ENCODE measurements around the gene KIF21A. TPM values are rescaled to one million over a fixed set of nuclear protein-coding genes. Genes with fewer than 3 reads are reported as not detected.
A peak's percentile ranks its signal among the peaks of the same experiment; 100 is the strongest.

Gene KIF21A
- total and polyA plus RNA-seq, 2 donors (not counting 1 experiment from before 2014, with no cell fraction given): 2.5 to 5.9 TPM

- Histone ChIP-seq H3K4me2 (ENCODE audit: extremely low read depth, insufficient read depth, low read length) (no peak overlapping the region), H3K27ac (ENCODE audit: insufficient read depth, low read length) (no peak overlapping the region), H3K9me3 (ENCODE audit: control insufficient read depth, insufficient read depth, low read depth, low read length) (no peaks in the 10 kb centered on the region), H3K36me3 (ENCODE audit: control insufficient read depth, insufficient read depth, low read length) (no peaks in the 10 kb centered on the region), H2AFZ (ENCODE audit: low read length) (no peak overlapping the region), H3K4me3 (replicated peaks in 1 of 4; ENCODE audit: control extremely low read depth in 1 of 4, insufficient read depth in 1 of 4, low read depth in 3 of 4, low read length in 4 of 4) (no peak overlapping the region), H3K9ac (ENCODE audit: insufficient read depth, low read length) (no peak overlapping the region), H3K79me2 (ENCODE audit: control insufficient read depth, insufficient read depth, low read length) (no peaks in the 10 kb centered on the region), H3K4me1 (ENCODE audit: control insufficient read depth, extremely low read depth, insufficient read depth, low read length) (no peaks in the 10 kb centered on the region), H3K27me3 (ENCODE audit: control insufficient read depth, insufficient read depth, low read length) (no peaks in the 10 kb centered on the region), H4K20me1 (ENCODE audit: control insufficient read depth, extremely low read depth, insufficient read depth, low read length) (no peaks in the 10 kb centered on the region)
- no peak for DNase-seq (ENCODE audit: low read depth in 2 of 2)
- TF ChIP-seq CTCF (conservative IDR thresholded peaks at IDR 0.05 in 1 of 2, IDR thresholded peaks at IDR 0.05 in 1 of 2; ENCODE audit: low read depth in 1 of 2, low read length in 2 of 2) (no peak), EZH2 (IDR thresholded peaks at IDR 0.05; ENCODE audit: low read length, missing control alignments) (no peak)
Observed at GRCh38 chr12:39404000-39404399, 38.9 kb downstream of the KIF21A start.

- Histone ChIP-seq H3K27ac (ENCODE audit: insufficient read depth, low read length) (no peak overlapping the region), H3K4me3 (replicated peaks in 1 of 4; ENCODE audit: control extremely low read depth in 1 of 4, insufficient read depth in 1 of 4, low read depth in 3 of 4, low read length in 4 of 4) (no peak overlapping the region), H2AFZ (ENCODE audit: low read length) (no peak overlapping the region), H3K36me3 (ENCODE audit: control insufficient read depth, insufficient read depth, low read length) (no peaks in the 10 kb centered on the region), H3K79me2 (ENCODE audit: control insufficient read depth, insufficient read depth, low read length) (no peaks in the 10 kb centered on the region), H3K4me2 (ENCODE audit: extremely low read depth, insufficient read depth, low read length) (no peak overlapping the region), H3K9me3 (ENCODE audit: control insufficient read depth, insufficient read depth, low read depth, low read length) (no peaks in the 10 kb centered on the region), H3K4me1 (ENCODE audit: control insufficient read depth, extremely low read depth, insufficient read depth, low read length) (no peaks in the 10 kb centered on the region), H3K9ac (ENCODE audit: insufficient read depth, low read length) (no peak overlapping the region), H3K27me3 (ENCODE audit: control insufficient read depth, insufficient read depth, low read length) (no peaks in the 10 kb centered on the region), H4K20me1 (ENCODE audit: control insufficient read depth, extremely low read depth, insufficient read depth, low read length) (no peaks in the 10 kb centered on the region)
- no peak for DNase-seq (ENCODE audit: low read depth in 2 of 2)
- no peak for TF ChIP-seq CTCF (conservative IDR thresholded peaks at IDR 0.05 in 1 of 2, IDR thresholded peaks at IDR 0.05 in 1 of 2; ENCODE audit: low read depth in 1 of 2, low read length in 2 of 2)
- no peak for TF ChIP-seq EZH2 (IDR thresholded peaks at IDR 0.05; ENCODE audit: low read length, missing control alignments)
Observed at GRCh38 chr12:39403376-39403775, 39.5 kb downstream of the KIF21A start.

- H3K4me1 ChIP-seq (ENCODE audit: control insufficient read depth, extremely low read depth, insufficient read depth, low read length): no peaks in the 10 kb centered on the region
- no peak overlapping the region for H2AFZ ChIP-seq (ENCODE audit: low read length)
- H3K36me3 ChIP-seq (ENCODE audit: control insufficient read depth, insufficient read depth, low read length): no peaks in the 10 kb centered on the region
- peak in 1 of 2 donors; percentile 17 for DNase-seq (ENCODE audit: low read depth in 2 of 2)
- no peak overlapping the region for H3K4me2 ChIP-seq (ENCODE audit: extremely low read depth, insufficient read depth, low read length)
- no peaks in the 10 kb centered on the region for H3K27me3 ChIP-seq (ENCODE audit: control insufficient read depth, insufficient read depth, low read length)
- H3K9ac ChIP-seq (ENCODE audit: insufficient read depth, low read length): no peak overlapping the region
- no peaks in the 10 kb centered on the region for H3K9me3 ChIP-seq (ENCODE audit: control insufficient read depth, insufficient read depth, low read depth, low read length)
- H3K4me3 ChIP-seq (replicated peaks in 1 of 4; ENCODE audit: control extremely low read depth in 1 of 4, insufficient read depth in 1 of 4, low read depth in 3 of 4, low read length in 4 of 4): no peak overlapping the region
- no peak for TF ChIP-seq EZH2 (IDR thresholded peaks at IDR 0.05; ENCODE audit: low read length, missing control alignments)
- TF ChIP-seq CTCF (conservative IDR thresholded peaks at IDR 0.05 in 1 of 2, IDR thresholded peaks at IDR 0.05 in 1 of 2; ENCODE audit: low read depth in 1 of 2, low read length in 2 of 2): no peak
- no peak overlapping the region for H3K27ac ChIP-seq (ENCODE audit: insufficient read depth, low read length)
- H3K79me2 ChIP-seq (ENCODE audit: control insufficient read depth, insufficient read depth, low read length): no peaks in the 10 kb centered on the region
- H4K20me1 ChIP-seq (ENCODE audit: control insufficient read depth, extremely low read depth, insufficient read depth, low read length): no peaks in the 10 kb centered on the region
Observed at GRCh38 chr12:39402922-39403321, 40.0 kb downstream of the KIF21A start.
